Jurkat, Clone E6-1 (cell line): ENCODE measurements around the gene KBTBD6.
"Not testable (repeated sequence)": the region's sequence is repeated elsewhere in the genome, so short reads cannot be mapped to it uniquely, and the experiment has no call there.

Experiments used
- DNase-seq: peaks from one replicate; pipeline ENCODE4 v3.0.0-alpha.2; 2011; ENCODE audit warnings: low read depth, low spot score
- H3K4me3 ChIP-seq: 2 replicates; pipeline ENCODE4 v1.5.1; 2011; ENCODE audit warnings: mild to moderate bottlenecking, low read length, control low read depth, moderate library complexity

Gene KBTBD6

GRCh38 chr13:41137951-41138350 lies 5.3 kb upstream of the KBTBD6 start:
- H3K4me3 ChIP-seq = no peak overlapping the region
- no peak for DNase-seq

DNA sequence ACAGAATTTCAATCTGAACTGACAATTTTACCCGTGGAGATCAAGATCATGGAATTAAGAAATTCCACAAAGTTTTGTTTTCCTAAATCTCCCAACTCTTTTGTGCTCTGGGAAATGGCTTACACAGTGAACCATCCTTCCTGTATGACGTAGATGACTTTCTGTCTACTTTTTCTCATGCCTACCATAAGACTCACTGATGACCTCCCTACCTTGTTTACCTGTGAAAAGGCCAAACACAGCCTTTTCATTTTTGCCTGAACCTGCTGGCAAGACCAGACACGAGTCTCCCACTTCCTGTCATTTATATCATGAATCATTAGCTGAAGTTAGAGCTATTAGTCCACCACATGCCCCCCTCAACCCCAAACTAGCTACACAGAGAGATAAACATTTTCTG lies 4.6 kb upstream of the KBTBD6 start:
- DNase-seq = no peak
- H3K4me3 ChIP-seq = no peak overlapping the region

- DNase-seq = no peak
Observed at GRCh38 chr13:41136396-41137031, 3.9 kb upstream of the KBTBD6 start.

DNA sequence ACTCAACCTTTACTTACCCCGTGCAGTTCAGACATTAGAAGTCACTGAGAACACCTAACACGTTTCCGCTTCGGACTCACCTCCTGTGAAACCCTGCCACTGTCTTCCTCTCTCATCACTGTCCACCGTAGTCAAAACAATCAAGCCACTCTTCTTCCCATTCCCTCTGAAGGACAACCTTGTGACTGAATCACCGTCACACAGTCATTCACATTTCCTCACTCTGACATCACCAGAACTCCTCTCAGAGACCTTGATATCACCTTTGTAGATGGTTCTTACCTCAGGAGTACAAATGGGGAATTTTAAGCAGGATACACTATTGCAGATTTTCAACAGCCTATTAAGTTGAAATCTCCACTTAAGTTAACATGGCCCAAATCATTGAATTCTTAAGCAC lies 1.3 kb upstream of the KBTBD6 start:
- no peak overlapping the region for H3K4me3 ChIP-seq
- no peak for DNase-seq

More at GRCh38 chr13:41136396-41137031, 3.9 kb upstream of the KBTBD6 start:
- H3K4me3 ChIP-seq = no peak overlapping the region

DNA sequence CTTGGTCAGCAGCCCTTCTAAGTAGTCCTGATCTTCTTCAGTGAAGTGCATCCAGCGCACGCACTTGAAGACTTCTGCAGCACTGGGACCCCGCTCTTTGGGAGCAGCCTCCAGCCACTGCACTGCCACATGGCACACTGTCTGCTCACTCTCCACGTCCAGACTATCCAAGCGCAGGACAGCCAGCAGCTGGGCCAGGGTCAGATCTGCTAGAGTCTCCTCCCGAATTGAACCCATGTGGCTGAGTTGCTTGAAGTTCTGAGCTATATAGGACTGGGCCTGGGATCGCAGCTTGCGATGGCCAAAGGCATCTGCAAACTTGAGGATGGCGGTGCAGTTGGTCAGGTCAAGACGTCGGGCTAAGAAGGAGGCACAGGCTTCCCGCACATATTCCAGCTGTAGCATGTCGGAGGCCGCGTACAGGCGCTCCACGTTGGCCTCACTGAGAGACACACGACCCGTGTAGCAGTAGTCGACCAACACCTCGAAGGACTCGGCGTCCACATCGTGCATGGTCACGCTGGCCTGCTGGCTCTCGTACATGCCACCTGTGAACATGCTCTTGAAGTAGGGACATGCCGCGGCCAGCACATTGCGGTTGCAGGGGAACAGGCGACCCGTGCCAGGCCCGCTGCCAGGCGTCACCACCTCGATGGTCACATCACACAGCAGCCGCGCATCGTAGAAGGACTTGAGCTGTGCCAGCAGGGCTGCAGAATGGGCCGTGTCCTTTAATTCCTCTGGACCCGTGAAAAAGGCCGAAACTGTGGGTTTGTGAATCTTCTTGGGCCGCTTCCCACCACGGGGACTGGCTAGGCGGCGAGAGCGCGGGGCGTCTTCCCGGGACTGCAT lies 716 bp downstream of the KBTBD6 start:
- peak overlapping the region; percentile 88 for H3K4me3 ChIP-seq
- DNase-seq = not testable (repeated sequence)

- DNase-seq, H3K4me3 ChIP-seq: not testable (repeated sequence)
Observed at GRCh38 chr13:41131189-41131588, 1.4 kb downstream of the KBTBD6 start.

- DNase-seq = no peak
- no peak overlapping the region for H3K4me3 ChIP-seq
Observed at GRCh38 chr13:41130356-41130755, 2.2 kb downstream of the KBTBD6 start.

DNA sequence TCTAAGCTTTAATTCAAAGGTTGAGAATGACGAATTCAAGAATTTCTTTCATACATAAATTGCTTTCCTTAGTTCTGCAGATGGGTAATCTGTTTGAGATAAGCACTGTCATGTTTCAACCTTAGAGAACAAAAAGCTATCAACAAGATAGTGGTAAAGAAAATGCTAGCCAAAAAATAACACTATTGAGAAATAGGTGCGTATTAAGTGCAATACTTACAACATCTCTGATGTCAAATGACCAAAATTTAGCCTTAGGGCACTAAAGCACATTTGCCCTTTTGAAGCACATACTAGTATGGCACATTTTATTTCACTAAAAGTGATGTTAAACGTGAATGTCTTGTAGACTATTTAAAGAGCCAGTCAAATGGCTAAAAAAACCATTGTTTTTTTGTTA lies 4.9 kb downstream of the KBTBD6 start:
- DNase-seq = no peak
- no peak overlapping the region for H3K4me3 ChIP-seq

GRCh38 chr13:41122838-41123237 lies 9.8 kb downstream of the KBTBD6 start:
- no peak overlapping the region for H3K4me3 ChIP-seq
- DNase-seq = no peak

DNA sequence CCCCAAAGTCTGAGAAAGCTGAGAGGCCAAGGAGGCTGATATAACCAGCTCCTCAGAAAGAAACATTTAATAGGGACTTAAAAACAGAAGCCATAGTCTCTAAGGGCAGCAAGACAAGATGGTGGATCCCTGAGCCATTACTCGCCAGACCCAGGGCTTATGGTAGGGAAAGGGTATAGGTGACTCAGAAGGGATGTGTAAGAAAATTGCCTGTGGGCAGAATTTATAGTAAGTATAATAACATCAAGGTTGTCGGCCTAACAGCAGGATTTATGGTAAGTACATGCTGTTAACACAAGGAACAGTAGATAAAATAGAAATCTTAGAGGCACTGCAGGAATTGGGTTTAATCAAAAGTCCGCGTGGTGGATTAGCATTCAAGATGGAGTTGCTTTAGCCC lies 14.7 kb downstream of the KBTBD6 start:
- no peak overlapping the region for H3K4me3 ChIP-seq
- DNase-seq = no peak

- no peak for DNase-seq
- no peak overlapping the region for H3K4me3 ChIP-seq
Observed at GRCh38 chr13:41111454-41111853, 21.1 kb downstream of the KBTBD6 start.

GRCh38 chr13:41107584-41108014 lies 25.0 kb downstream of the KBTBD6 start:
- H3K4me3 ChIP-seq = no peak overlapping the region
- no peak for DNase-seq

GRCh38 chr13:41107104-41107571 lies 25.5 kb downstream of the KBTBD6 start:
- H3K4me3 ChIP-seq = no peak overlapping the region
- no peak for DNase-seq

GRCh38 chr13:41099986-41100385 lies 32.6 kb downstream of the KBTBD6 start:
- no peak overlapping the region for H3K4me3 ChIP-seq

DNA sequence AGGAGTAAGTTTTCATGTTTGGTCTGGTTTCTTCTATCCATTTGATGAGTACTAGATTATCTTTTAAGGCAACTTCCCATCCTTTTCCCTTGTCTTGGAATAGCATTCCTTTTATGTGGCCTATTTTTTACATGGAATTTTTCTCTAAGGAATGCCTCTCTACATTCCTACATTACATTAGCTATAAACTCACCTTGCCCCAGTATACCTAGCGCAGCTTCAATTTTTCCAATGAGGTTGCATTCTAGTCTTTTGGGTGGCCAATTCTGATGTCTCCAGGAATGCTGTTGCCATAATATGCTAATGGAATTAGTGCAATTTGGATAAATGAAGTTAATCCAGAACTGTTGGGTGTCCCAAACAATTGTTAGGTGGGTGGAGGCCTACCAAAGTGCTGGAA lies 33.8 kb downstream of the KBTBD6 start:
- DNase-seq = no peak
- no peak overlapping the region for H3K4me3 ChIP-seq

More at GRCh38 chr13:41099986-41100385, 32.6 kb downstream of the KBTBD6 start:
- no peak for DNase-seq

DNA sequence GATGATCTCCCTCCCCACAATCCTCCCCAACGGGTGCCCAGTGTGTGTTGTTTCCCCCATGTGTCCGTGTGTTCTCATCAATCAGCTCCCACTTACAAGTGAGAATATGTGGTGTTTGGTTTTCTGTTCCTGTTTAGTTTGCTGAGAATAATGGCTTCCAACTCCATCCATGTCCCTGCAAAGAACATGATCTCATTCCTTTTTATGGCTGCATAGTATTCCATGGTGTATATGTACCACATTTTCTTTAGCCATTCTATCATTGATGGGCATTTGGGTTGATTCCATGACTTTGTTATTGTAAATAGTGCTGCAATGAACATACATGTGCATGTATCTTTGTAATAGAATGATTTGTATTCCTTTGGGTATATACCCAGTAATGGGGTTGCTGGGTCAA lies 36.9 kb downstream of the KBTBD6 start:
- DNase-seq, H3K4me3 ChIP-seq: not testable (repeated sequence)

GRCh38 chr13:41085961-41086585 lies 46.5 kb downstream of the KBTBD6 start:
- DNase-seq = peak; percentile 15
- H3K4me3 ChIP-seq = no peak overlapping the region

DNA sequence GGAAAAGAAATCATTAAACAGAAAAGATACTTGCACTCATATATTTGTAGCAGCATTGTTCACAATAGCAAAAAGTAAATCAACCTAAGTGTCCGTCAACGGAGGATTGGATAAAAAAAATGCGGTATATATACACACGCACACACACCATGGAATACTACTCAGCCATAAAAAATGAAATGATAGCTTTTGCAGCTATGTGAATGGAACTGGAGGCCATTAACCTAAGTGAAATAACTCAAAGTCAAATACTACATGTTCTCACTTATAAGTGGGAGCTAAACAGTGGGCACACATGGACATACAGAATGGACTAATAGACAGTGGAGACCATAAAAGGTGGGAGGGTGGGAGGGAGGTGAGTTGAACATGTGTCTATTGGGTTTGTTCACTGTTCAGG lies 52.9 kb downstream of the KBTBD6 start:
- no peak overlapping the region for H3K4me3 ChIP-seq
- DNase-seq = no peak
